ENCODE data around the gene DOC2A.
A peak's percentile ranks its signal among the peaks of the same experiment; 100 is the strongest.

Gene DOC2A

GRCh38 chr16:30052671-30053372 lies 42.0 kb upstream of the DOC2A start (continued):
- TF ChIP-seq ZNF518A (tag by site-specific recombination; conservative IDR thresholded peaks at IDR 0.05; ENCODE audit: low read depth): peak; percentile 99
- TF ChIP-seq ZNF701 (tag by site-specific recombination; IDR thresholded peaks at IDR 0.05): no peak
- peak; percentile 97 for TF ChIP-seq ZEB2 (tag by site-specific recombination; IDR thresholded peaks at IDR 0.05)
- TF ChIP-seq ZNF768 (tag by site-specific recombination; IDR thresholded peaks at IDR 0.05): no peak
- TF ChIP-seq ZNF398 (tag by site-specific recombination; IDR thresholded peaks at IDR 0.05): peak; percentile 91
- TF ChIP-seq ZNF654 (tag by site-specific recombination; IDR thresholded peaks at IDR 0.05; ENCODE audit: low read depth): peak; percentile 67
- no peak for TF ChIP-seq ZNF510 (tag by site-specific recombination; IDR thresholded peaks at IDR 0.05; ENCODE audit: insufficient replicate concordance)
- peak; percentile 11; the same call in 1 of the 2 replicates for TF ChIP-seq BCL11B (tag by site-specific recombination; IDR thresholded peaks at IDR 0.05; ENCODE audit: low read depth)
- TF ChIP-seq ZNF175 (tag by site-specific recombination; IDR thresholded peaks at IDR 0.05): no peak
- TF ChIP-seq ZNF549 (tag by site-specific recombination; IDR thresholded peaks at IDR 0.05): no peak
- TF ChIP-seq FEZF1 (tag by site-specific recombination; IDR thresholded peaks at IDR 0.05): no peak; the same call in 1 of the 2 replicates
- TF ChIP-seq ZNF48 (tag by site-specific recombination; IDR thresholded peaks at IDR 0.05): no peak
- no peak for TF ChIP-seq ZNF362 (tag by site-specific recombination; IDR thresholded peaks at IDR 0.05)
- TF ChIP-seq ZSCAN5A (tag by site-specific recombination; IDR thresholded peaks at IDR 0.05): peak; percentile 66
- TF ChIP-seq ZNF658 (tag by site-specific recombination; IDR thresholded peaks at IDR 0.05): no peak
- TF ChIP-seq KLF8 (tag by site-specific recombination; IDR thresholded peaks at IDR 0.05): peak; percentile 95
- 0 out of 2 replicates have a peak, but pooled peaks have one; percentile 57 for TF ChIP-seq ZBTB7A (tag by site-specific recombination; IDR thresholded peaks at IDR 0.05; ENCODE audit: low read depth)
- peak; percentile 96 for TF ChIP-seq IKZF3 (tag by site-specific recombination; IDR thresholded peaks at IDR 0.05)
- TF ChIP-seq ZBTB17 (tag by site-specific recombination; IDR thresholded peaks at IDR 0.05): peak; percentile 86
- TF ChIP-seq ZNF280D (tag by site-specific recombination; IDR thresholded peaks at IDR 0.05): no peak
- no peak for TF ChIP-seq ZNF132 (tag by site-specific recombination; IDR thresholded peaks at IDR 0.05; ENCODE audit: borderline replicate concordance)
- peak; percentile 96 for TF ChIP-seq MZF1 (tag by site-specific recombination; IDR thresholded peaks at IDR 0.05; ENCODE audit: borderline replicate concordance)
- peak; percentile 41; the same call in 1 of the 2 replicates for TF ChIP-seq ZNF214 (tag by site-specific recombination; IDR thresholded peaks at IDR 0.05; ENCODE audit: borderline replicate concordance)
- peak; percentile 80 for TF ChIP-seq ZNF843 (tag by site-specific recombination; IDR thresholded peaks at IDR 0.05)
- no peak; the same call in 1 of the 2 replicates for TF ChIP-seq GLI2 (tag by site-specific recombination; IDR thresholded peaks at IDR 0.05; ENCODE audit: borderline replicate concordance, low read depth)
- TF ChIP-seq TRIM28 (IDR thresholded peaks at IDR 0.05; ENCODE audit: borderline replicate concordance, low read length): no peak
- TF ChIP-seq KLF1 (tag by site-specific recombination; IDR thresholded peaks at IDR 0.05): peak; percentile 87
- peak; percentile 87 for TF ChIP-seq ZNF791 (tag by site-specific recombination; IDR thresholded peaks at IDR 0.05)
